Heart left ventricle (tissue), 13 donors: ENCODE data around the gene LIN9.

ENCODE experiments used
- POLR2A ChIP-seq, 2 donors: fragments of 450-650 bp; IDR thresholded peaks; one replicate each; pipeline ENCODE4 v1.6.1; 2017; ENCODE audit warnings: antibody characterized with exemption in 2 of 2, mild to moderate bottlenecking in 2 of 2, moderate library complexity in 2 of 2
- TF ChIP-seq, protein P1 (sequence below), 12 donors: fragments of 200-600 bp; sonication (generic) in 4 of 12; IDR thresholded peaks; one replicate each; pipeline versions ENCODE4 v1.5.0 to v1.8.0; 2018 to 2022; ENCODE audit warnings: antibody characterized with exemption in 12 of 12, mild to moderate bottlenecking in 5 of 12
- donor health status: ischemic (EF 13 %, LVEDD 7.1; RV severe dilation, severe dysfunction).
- donor health status: DM: no; HTN: yes; CAD: no.
- donor health status: DM: no; HTN: no; CAD: no.
- donor health status: ischemic (EF 25% LVEDD 6.9; RV normal size, moderate dysfunction).
- donor health status: ischemic (EF 25% LVEDD 5.7; RV mildly dilated, moderate dysfunction).
- donor health status: ischemic (EF 35%, LVEDD 5.7; RV mildly dilated, moderate dysfunction).
- donor health status: nonischemic (EF 11% LVEDD 7.7; RV severe dilation, severe dysfunction).
- donor health status: DM: yes; HTN: yes; CAD: no.
- donor health status: PGD.
- donor health status: ischemic (EF 29% LVEDD 5.4; RV normal size, mild dysfunction).
- donor health status: nonischemic (EF 23%, LVEDD 6.1; RV moderate dilation, normal function).

DNA sequence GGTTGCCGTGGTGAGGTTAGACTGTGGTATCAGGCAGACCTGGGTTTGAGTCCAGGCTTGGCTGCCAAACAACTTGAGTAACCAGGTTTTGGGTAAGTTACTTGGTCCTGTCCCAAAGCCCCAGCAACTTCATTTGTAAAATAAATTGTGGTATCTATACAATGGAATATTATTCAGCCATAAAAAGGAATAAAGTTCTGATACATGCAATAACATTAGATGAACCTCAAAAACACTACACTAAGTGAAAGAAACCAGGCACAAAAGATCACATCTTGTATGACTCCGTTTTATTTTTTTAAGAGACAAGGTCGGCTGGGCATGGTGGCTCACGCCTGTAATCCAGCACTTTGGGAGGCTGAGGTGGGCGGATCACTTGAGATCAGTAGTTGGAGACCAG is 101.9 kb downstream of the LIN9 start:
- TF ChIP-seq, protein P1, sequence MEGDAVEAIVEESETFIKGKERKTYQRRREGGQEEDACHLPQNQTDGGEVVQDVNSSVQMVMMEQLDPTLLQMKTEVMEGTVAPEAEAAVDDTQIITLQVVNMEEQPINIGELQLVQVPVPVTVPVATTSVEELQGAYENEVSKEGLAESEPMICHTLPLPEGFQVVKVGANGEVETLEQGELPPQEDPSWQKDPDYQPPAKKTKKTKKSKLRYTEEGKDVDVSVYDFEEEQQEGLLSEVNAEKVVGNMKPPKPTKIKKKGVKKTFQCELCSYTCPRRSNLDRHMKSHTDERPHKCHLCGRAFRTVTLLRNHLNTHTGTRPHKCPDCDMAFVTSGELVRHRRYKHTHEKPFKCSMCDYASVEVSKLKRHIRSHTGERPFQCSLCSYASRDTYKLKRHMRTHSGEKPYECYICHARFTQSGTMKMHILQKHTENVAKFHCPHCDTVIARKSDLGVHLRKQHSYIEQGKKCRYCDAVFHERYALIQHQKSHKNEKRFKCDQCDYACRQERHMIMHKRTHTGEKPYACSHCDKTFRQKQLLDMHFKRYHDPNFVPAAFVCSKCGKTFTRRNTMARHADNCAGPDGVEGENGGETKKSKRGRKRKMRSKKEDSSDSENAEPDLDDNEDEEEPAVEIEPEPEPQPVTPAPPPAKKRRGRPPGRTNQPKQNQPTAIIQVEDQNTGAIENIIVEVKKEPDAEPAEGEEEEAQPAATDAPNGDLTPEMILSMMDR (IDR thresholded peaks at IDR 0.05), result no peak
- TF ChIP-seq POLR2A (IDR thresholded peaks at IDR 0.05), result no peak
